Measurements from ENCODE around the gene SERTAD3. TPM values are rescaled to one million over a fixed set of nuclear protein-coding genes. Genes with fewer than 3 reads are reported as not detected.

Gene SERTAD3
- 45.7 TPM for polyA plus RNA-seq (2012; ENCODE audit: insufficient read length, low read depth)

- peak; percentile 82 for TF ChIP-seq POLR2AphosphoS5 (IDR thresholded peaks at IDR 0.05; ENCODE audit: low read depth, low read length)
- TF ChIP-seq TAF1 (IDR thresholded peaks at IDR 0.05; ENCODE audit: borderline replicate concordance, insufficient read depth, low read length) = peak; percentile 92
- peak in 1 of 2 experiments; percentile 31; a peak in 1 of 4 replicates for TF ChIP-seq REST (IDR thresholded peaks at IDR 0.05; ENCODE audit: insufficient read depth in 1 of 2, low read depth in 2 of 2, low read length in 2 of 2)
- TF ChIP-seq SIN3A (IDR thresholded peaks at IDR 0.05; ENCODE audit: borderline replicate concordance, insufficient read depth, low read length) = peak; percentile 82; the same call in 1 of the 2 replicates
- peak; percentile 58 for TF ChIP-seq FOXP2 (optimal IDR thresholded peaks at IDR 0.05; ENCODE audit: borderline replicate concordance, extremely low read depth, extremely low read length, insufficient read depth)
Measured at GRCh38 chr19:40444000-40444824, at the start of gene SERTAD3. Gene SERTAD3, minus strand, starts transcription at chr19:40444335. Its CDS starts 2,255 bp downstream, at chr19:40442080.

GRCh38 chr19:40493778-40494177 lies 49.6 kb upstream of the SERTAD3 start:
- TF ChIP-seq FOXP2 (optimal IDR thresholded peaks at IDR 0.05; ENCODE audit: borderline replicate concordance, extremely low read depth, extremely low read length, insufficient read depth) = no peak
- TF ChIP-seq POLR2AphosphoS5 (IDR thresholded peaks at IDR 0.05; ENCODE audit: low read depth, low read length) = no peak
- no peak for TF ChIP-seq TAF1 (IDR thresholded peaks at IDR 0.05; ENCODE audit: borderline replicate concordance, insufficient read depth, low read length)
- TF ChIP-seq REST (IDR thresholded peaks at IDR 0.05; ENCODE audit: insufficient read depth in 1 of 2, low read depth in 2 of 2, low read length in 2 of 2) = no peak

GRCh38 chr19:40492274-40492673 lies 48.1 kb upstream of the SERTAD3 start:
- no peak for TF ChIP-seq SIN3A (IDR thresholded peaks at IDR 0.05; ENCODE audit: borderline replicate concordance, insufficient read depth, low read length)

GRCh38 chr19:40489882-40490230 lies 45.7 kb upstream of the SERTAD3 start:
- TF ChIP-seq TAF1 (IDR thresholded peaks at IDR 0.05; ENCODE audit: borderline replicate concordance, insufficient read depth, low read length) = no peak
- TF ChIP-seq SIN3A (IDR thresholded peaks at IDR 0.05; ENCODE audit: borderline replicate concordance, insufficient read depth, low read length) = no peak
- no peak for TF ChIP-seq POLR2AphosphoS5 (IDR thresholded peaks at IDR 0.05; ENCODE audit: low read depth, low read length)
- no peak for TF ChIP-seq REST (IDR thresholded peaks at IDR 0.05; ENCODE audit: insufficient read depth in 1 of 2, low read depth in 2 of 2, low read length in 2 of 2)
- TF ChIP-seq FOXP2 (optimal IDR thresholded peaks at IDR 0.05; ENCODE audit: borderline replicate concordance, extremely low read depth, extremely low read length, insufficient read depth) = no peak

- TF ChIP-seq REST (IDR thresholded peaks at IDR 0.05; ENCODE audit: insufficient read depth in 1 of 2, low read depth in 2 of 2, low read length in 2 of 2) (no peak), SIN3A (IDR thresholded peaks at IDR 0.05; ENCODE audit: borderline replicate concordance, insufficient read depth, low read length) (no peak), POLR2AphosphoS5 (IDR thresholded peaks at IDR 0.05; ENCODE audit: low read depth, low read length) (no peak), FOXP2 (optimal IDR thresholded peaks at IDR 0.05; ENCODE audit: borderline replicate concordance, extremely low read depth, extremely low read length, insufficient read depth) (no peak), TAF1 (IDR thresholded peaks at IDR 0.05; ENCODE audit: borderline replicate concordance, insufficient read depth, low read length) (no peak)
Measured at GRCh38 chr19:40486017-40486416, 41.9 kb upstream of the SERTAD3 start.

All from PFSK-1 (cell line).